GM21786 (cell line): ENCODE measurements around the gene FBXO42.

Experiments used
- ATAC-seq: cut with Tn5 transposase; IDR thresholded peaks from one replicate; pipeline ENCODE4 v1.9.1; 2021; ENCODE audit not compliant: unreplicated experiment

FBXO42 gene

DNA sequence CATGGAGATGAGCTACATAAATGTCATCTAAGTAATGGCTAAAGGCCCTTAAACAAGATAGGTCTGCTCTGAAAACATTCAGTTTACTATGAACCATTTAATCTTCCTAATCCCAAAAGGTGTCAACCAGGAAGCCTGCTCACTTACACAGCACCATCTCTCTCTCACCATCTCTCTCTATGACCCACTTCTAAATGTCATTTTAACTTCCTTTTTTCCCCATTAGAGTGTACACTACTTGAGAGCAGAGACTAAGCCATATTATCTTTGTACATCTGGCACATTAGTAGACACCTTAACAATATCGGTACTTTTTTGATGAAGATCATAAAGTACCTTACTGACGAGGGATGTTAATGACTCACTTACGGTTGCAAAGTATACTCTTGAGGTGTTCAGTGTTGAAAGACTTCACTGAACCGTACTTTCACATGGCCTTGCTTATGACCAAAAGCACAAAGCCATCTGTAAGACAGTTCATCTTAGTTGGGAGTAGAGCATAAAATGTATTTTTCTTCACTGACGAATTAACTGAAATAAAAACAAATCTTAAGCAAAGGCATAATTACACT, 25.4 kb downstream of the FBXO42 start:
- no peak for ATAC-seq

GRCh38 chr1:16324456-16324890, 27.8 kb downstream of the FBXO42 start:
- ATAC-seq: no peak

GRCh38 chr1:16321176-16321867, 31.0 kb downstream of the FBXO42 start:
- ATAC-seq: no peak

GRCh38 chr1:16318555-16318954, 33.7 kb downstream of the FBXO42 start:
- ATAC-seq: no peak

DNA sequence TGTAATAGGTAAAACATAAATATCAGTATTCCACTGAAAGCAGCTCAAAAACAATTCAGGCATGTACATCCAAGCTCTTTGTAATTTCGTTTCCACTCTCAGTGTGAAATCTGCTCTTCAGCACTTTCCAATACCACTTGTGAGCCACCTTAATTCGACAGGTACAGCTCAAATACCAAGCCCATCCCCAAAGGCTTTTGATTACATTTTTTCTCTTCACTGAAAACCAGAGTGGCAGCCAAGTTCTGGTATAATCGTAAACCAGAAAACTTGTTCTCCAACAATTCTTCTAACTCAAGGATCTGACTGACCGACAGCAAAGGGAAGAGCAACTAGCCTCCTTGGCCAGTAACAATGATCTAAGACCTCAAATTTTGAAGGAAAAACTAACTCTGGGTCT, 36.8 kb downstream of the FBXO42 start:
- no peak for ATAC-seq

DNA sequence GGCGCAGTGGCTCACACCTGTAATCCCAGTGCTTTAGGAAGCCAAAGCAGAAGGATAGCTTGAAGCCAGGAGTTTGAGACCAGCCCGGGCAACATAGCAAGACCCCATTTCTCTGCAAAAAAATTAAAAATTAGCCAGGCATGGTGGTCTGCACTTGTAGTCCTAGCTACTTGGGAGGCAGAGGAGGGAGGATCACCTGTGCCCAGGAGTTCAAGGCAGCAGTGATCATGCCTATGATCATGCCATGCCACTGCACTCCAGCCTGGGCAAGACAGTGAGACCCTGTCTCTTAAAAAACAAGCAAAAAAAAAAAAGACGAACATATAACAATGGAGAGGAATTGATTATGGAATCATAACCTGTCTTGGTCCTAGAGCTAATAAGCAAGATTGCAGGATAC, 45.1 kb downstream of the FBXO42 start:
- ATAC-seq: no peak

- ATAC-seq: no peak
These were observed 49.3 kb downstream of the FBXO42 start for GRCh38 chr1:16302709-16303627.

DNA sequence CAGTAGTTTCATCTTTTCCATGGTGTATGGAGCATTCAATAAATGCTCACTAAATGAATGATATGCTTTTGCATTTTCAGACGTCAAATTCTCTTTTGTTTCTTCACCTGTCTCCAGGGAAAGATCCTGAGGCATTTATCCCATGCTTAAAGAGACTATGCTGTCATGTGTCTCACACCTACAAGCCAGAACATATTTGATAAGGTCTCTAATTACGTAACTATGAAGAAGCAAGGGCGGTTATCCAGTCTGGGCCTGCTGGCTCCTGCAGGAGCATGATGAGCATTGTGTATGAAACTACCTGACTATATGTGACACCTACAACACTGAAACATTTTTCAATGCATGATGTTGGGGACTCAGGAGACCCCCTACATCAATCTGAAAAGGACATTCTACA, 51.8 kb downstream of the FBXO42 start:
- ATAC-seq: no peak

GRCh38 chr1:16298653-16299052, 53.6 kb downstream of the FBXO42 start:
- ATAC-seq: no peak

DNA sequence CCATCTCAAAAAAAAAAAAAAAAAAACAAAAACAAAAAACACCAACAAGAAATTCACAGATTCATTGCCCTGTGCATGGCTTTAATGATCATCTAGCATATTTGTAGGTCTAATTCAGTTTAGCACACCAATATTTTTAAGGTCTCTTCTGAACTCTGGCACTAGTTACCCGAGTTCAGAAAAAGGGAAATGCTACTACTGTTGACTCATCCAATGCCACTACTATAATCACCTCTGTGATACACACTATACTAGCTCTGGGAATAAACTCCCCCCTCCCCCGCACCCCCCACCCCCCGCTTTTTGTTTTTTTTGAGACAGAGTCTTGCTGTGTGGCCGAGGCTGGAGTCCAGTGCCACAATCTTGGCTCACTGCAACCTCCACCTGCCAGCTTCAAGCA, 55.6 kb downstream of the FBXO42 start:
- no peak for ATAC-seq

DNA sequence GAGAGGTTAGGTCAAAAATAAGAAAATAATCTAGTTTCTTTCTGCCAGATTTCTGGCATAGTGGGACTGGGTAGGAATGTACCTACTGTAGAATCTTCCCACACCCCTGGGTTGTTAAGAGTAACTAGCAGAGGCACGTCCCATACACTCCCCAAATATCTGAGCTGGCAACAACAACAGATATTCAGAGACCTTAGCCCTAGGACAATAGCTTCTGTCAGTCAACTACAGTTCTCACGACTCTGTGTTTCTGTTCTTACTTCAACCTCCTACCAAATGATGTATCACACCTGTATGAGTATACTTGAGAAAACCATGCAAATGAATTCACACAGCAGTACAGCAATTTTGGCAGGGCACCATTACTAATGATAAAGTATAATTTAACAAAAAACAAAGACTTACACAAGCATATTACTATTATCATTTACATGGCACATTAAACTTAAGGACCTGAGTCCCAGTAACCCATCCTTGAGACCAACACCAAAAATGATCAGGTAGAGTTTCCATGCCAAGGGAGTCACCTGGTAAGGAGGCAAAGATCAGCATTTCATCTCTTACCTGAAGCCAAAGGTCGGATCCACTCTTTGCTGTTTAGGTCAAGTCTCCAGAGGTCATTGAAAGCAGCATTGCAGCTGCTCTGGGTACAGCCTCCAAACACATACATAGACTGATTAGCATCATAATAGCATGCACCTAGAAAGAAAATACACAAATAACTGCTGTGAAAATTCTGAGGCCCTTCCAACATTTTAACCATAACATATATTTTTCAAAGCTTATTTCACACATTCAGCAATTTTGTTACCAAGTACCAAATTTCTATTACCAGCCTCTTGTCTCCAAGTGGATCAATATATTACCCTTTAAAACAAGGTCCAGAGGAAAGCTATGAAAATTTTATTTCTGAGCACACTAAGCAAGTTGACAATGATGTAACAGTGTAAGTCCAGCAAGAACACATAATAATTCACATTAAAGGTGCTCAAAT, 57.8 kb downstream of the FBXO42 start:
- ATAC-seq: no peak

DNA sequence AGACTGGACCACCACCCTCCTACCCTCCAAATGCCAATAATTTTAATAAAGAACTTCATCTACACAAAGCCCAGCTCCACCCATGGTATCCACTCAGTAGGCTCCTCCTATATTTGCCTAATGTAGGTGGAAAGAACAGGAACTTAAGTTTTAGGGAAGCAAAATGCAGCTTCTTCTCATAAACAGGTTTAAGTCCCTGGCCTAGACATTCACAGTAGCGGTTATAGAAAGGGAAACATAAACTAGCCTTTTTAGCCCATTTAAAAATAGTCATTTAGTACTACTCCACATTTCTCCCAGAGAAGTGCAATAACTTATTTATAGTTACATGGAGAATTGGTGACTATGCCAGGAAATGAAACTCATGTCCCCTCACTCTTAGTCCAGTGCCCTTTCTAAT, 58.7 kb downstream of the FBXO42 start:
- no peak for ATAC-seq

DNA sequence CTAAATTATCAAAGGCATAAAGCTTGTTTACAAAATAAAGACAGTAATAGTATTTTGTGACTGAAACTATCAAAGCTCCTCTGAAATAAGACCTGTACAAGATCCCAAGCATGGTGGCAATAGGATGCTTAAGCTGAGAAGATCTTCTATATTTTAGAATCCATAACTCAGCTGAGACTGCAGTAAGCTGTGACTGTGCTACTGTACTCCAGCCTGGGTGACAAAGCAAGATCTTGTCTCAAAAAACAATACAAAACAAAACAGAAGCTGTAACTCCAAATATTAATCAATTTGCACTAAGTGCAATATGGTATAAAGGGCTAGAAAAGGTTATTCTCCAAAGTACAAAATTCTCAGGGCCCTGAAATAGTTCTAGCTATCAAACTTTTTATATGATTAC, 59.5 kb downstream of the FBXO42 start:
- no peak for ATAC-seq

GRCh38 chr1:16289959-16290358, 62.3 kb downstream of the FBXO42 start:
- no peak for ATAC-seq

DNA sequence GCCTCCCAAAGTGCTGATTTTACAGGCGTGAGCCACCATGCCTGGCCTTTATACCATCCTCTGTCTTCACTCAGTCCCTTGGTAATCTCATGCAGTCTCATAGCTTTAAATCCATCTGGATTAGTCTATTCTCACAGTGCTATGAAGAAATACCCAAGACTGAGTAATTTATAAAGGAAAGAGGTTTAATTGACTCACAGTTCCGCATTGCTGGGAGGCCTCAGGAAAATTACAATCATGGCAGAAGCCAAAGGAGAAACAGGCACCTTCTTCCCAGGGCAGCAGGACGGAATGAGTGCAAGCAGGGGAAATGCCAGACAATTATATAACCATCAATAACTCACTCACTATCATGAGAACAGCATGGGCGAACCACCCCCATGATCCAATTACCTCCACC, 66.2 kb downstream of the FBXO42 start:
- no peak for ATAC-seq

DNA sequence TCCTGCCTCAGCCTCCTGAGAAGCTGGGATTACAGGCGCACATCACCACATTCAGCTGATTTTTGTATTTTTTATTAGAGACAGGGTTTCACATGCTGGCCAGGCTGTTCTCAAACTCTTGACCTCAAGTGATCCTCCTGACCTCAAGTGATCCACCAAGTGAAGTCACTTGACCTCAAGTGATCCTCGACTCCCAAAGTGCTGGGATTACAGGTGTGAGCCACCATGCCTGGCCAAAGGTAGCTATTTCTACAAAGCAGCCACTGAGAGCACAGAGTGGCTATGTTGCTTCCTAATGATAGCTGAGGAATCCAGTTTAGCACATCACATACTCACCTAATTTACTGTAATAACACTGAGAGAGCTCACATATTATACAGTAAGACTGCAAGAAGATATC, 70.5 kb downstream of the FBXO42 start:
- no peak for ATAC-seq

DNA sequence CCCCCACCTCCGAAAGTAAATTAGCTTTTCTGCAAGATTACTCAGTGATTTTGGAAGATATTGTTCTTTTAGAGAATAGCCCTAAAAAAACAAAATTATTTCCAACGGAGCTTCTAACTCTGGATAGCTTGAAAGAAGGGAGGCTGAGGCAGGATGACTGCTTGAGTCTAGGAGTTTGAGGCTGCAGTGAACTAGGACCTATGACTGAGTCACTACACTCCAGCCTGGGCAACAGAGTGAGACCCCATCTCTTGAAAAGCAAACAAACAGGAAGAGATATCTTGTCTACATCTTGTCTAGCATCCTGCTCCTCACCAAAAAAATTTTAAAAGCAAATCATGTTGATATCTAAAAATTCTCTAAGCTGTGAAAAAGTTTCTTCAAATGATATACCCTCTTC, 73.1 kb downstream of the FBXO42 start:
- ATAC-seq: no peak

DNA sequence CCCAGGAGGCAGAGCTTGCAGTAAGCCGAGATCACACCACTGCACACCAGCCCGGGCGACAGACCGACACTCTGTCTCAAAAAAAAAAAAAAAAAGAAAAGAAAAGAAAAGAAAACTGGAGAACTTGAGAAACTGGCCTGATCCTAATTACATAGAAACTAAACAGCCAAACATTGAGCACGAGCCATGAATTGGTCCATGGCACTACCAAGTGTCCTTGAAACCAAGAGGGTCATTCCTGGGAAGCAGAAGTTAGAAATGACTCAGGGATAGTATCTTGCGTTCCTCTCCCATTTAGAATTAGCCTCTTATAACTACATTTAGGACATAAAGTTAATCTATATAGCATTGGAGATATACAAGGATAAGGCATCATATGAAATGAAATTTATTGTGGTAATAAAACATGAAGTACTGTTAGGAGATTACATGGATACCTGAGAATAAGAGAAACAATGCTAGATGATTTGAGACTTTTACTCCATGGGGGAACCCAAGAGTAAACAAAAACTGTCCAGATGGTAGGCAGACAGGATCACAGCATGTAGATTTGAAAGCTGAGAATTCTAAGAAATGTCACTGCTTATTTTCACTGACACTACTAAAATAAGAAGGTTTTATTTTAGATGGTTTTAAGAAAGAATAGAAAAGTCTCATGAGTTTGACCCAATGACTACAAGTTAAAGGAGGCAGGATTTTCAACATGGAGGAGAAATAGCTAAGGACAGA, 75.8 kb downstream of the FBXO42 start:
- no peak for ATAC-seq

GRCh38 chr1:16275591-16275990, 76.7 kb downstream of the FBXO42 start:
- ATAC-seq: no peak

DNA sequence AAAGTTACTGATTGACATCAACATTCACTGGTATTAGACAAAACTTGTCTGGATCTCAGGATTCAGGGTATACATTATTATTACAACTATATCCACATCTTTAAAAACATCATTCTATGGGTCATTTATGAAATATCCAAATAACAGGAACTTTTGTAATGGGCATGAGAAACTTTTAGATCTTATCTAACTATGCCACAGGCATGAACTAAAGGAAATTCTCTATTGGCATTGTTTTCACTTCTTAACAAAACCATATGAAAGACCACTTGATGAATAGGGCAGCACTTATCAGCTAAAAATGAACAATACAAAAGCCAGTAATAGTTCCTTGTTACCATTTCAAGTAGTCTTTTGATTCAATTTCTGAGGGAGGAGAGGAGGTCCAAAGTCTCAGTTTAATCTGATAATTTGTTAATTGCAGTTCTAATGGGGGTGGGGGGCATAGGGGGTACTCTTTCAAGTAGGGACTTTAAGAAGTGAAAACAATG, 84.5 kb downstream of the FBXO42 start:
- ATAC-seq: no peak
